Activated T-cell treated with anti-CD3 and anti-CD28 coated beads, Interleukin-2, amount 50 U/mL, for 1 hour (primary cell): ENCODE results near the gene SRC.

Source experiments
- DNase-seq: peaks from one replicate; pipeline ENCODE4 v3.0.0-alpha.2; 2020

The SRC gene

DNA sequence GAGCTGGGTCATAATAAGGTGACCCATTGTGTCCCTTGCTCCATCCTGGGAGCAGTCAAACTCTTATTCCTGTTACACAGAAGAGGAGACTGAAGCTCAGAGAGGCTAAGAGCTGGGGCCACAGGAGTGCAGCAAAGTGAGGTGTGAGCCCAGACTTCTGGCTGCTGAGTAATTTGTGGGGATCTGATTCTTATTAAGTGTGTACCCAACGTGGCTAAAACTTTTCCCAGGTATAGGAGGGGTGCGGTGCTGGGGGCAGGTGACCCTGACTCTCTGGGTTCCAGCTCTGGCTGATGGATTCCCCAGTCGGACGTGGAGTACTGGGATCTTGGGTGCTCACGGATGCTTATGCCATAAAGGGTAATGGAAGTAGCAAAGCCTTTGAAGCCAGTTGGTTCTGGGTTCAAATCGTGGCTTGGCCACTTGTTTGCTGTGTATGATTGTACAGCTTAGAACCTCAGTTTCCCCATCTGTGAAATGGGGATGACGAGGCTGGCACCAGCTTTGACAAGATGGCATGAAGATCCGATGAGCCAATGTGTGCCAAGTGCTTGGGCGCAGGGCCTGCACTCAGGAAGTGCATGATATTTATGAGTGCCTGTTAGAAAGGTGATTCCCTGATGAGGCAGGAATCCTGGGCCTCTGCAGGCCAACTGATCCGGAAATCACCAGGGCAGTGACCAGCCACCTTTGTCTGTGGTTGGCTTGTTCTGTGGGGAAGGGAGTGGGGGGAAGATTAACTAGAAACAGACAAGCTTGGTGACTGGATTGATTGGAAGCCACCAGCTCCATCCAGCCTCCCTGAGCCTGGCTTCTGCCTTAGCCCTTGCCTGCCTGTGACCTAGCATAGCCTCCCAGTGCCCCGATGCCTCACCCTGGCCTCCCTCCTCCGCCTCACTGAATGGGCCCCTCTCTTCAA, 6.0 kb downstream of the SRC start:
- DNase-seq: no peak

DNA sequence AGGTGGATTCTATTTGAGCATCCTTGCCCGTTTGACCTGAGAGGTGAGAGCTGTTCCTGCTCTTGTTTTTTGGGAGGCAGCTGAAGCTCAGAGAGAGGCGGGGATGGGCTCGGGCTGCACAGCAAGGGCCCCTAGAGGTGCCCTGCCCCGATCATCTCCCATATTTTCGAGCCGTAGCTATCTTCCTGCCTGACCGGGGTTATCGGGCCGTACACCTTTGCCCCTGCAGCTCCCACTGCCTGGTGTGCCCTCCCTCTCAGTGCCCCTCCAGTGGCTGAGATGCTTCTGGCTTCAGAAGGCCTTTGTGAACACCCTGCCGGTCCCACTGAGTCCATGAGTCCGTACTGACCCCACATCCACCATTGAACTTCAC, 6.7 kb downstream of the SRC start:
- DNase-seq: no peak

DNA sequence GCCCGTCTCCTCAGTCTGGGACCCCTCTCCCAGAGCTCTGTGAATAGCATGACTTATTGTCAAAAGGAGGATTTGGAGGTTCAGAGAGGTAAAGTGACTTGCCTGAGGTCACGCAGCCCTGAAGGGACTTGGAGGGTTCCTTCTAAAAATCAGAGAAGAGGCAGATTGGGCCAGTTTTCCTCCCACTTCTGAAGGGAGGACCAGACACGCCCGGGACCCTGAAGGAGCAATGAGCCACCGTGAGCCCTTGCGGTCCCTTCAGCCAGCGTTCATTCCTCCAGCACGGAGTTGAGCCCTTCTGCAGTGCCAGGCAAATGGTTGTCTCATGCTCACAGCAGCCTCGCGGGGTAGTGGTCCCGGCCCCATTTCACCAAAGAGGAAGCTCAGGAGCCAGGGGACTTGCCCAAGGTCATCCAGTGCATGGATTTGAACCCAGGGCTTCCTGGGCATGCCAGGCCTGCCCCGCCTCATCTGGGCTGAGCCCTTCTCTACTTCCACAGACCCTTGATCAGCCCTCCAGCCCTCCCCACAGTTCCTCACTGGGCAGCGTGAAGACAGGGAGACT, 7.4 kb downstream of the SRC start:
- DNase-seq: no peak

DNA sequence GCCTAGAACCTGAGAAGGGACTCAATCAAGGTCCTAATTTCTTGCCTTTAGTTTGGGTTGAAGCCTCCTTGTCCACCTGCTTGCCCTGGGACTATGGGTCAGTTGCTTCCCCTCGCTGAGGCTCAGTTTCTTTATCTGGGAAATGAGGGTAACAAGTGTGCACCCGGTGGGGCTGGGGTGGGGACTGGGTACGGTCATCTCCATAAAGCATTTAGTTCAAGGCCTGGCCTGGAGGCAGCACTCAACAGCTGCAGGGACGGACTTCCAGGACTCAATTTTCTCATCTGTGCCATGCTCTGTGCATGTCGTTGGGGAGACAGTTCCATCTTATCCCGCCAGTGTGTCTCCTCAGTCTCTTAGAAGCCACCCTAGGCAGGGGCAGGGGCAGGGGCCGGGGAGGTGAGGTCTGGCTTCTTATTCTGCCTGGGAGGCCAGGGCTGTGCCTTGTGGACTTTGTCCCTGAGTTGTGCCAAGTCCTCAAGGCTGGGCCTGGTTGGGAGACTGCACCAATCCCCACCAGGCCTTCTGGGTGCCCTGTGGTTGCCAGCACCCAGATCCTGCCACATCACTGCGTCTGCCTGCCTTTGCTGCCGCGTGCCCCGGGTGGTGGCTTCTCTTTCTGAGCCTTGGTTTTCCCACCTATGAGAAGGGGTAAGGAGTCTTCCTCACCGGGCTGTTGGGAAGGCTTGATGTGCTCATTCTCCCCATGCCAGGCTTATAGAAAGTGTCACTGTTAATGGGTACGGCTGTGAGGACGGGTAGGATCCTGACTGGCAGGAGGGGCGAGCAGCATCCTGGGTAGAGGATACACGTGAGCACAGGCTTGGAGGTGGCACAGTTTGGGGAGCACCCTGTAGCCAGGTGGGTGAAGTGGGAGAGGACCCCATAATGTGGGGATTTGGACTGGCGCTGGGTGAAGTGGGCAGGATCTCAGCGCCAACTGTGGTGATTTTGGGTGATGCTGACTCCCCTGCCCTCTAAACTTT, 8.6 kb downstream of the SRC start:
- DNase-seq: no peak

DNA sequence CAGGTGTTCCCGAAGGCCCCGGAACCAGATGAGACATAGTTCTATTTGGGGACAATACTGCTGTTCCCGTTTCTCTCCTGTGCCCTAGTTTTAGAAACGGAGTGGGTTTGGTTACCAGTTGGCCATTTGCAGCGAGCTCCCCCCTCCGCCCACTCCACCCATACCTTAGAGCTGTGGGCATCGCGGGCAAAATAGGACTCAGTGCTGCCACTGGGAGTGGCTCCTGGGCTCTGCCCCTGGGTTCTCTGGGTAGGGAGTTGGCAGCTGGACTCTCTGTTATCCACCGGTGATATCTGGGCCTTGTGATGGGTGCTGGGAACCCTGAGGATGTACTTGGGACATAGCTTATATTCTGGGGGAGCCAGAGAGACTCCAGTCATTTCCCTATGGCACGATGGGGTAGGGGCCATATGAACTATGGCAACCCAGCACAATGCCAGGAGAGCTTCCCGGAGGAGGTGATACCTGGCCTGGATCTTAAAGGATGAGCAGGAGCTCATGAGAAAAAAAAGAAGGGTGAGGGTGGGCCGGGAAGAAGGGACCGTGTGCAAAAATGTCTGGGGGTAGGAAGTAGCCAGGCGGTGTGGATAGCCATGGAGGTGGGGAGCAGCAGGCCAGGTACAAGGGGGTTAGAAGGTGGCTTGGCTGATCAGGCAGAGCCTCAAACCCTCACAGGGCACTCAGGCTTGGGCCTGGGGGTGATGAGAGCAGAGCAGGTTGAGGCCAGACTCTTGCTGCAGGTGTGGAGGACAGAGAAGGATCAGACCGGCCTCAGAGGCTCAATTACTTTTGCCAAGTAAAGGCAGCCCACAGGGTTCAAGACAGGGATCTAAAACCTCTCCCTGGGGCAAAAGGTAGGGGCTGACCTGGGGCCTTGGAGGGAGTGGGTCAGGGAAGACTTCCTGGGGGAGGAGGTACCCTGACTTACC, 9.6 kb downstream of the SRC start:
- DNase-seq: no peak

DNA sequence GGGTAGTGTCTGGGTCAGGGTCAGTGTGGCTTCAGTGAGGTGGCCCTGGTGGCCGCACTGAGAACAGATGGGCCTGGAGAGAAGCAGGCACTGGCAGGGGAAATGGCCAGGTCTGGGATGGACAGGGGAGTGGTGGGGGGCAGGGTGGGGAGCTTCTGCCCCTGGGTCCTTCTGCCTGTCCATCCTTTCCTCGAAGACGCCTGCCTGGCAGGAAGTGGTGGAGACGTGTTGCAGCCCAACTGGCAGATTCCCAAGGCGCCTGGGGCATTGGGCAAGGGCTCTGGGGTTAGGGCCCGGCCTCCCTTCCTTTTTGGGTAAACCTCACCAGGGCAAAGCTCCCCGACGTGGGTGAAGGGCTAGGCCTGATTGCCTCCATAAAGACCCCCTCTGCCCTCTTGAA, 10.4 kb downstream of the SRC start:
- no peak for DNase-seq

DNA sequence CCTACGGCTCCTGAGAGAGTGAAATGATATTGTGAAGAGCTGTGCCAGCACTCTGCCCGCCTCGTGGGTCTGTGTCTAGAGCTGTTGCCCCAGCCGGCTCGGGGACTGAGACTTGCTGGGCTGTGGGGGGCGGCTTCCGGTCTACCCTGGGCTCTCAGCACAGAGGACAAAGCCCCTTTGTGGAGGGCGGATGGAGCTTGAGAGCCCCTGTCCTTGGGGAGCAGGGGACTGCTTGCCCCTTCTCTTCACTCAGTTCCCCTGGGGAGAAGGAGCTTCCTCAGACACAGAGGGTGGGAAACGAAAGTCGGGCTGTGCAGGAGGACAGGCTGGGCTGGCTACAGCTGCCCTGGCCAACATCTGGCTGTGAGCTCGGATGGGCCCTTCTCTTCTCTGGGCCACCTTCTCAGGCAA, 11.0 kb downstream of the SRC start:
- no peak for DNase-seq

DNA sequence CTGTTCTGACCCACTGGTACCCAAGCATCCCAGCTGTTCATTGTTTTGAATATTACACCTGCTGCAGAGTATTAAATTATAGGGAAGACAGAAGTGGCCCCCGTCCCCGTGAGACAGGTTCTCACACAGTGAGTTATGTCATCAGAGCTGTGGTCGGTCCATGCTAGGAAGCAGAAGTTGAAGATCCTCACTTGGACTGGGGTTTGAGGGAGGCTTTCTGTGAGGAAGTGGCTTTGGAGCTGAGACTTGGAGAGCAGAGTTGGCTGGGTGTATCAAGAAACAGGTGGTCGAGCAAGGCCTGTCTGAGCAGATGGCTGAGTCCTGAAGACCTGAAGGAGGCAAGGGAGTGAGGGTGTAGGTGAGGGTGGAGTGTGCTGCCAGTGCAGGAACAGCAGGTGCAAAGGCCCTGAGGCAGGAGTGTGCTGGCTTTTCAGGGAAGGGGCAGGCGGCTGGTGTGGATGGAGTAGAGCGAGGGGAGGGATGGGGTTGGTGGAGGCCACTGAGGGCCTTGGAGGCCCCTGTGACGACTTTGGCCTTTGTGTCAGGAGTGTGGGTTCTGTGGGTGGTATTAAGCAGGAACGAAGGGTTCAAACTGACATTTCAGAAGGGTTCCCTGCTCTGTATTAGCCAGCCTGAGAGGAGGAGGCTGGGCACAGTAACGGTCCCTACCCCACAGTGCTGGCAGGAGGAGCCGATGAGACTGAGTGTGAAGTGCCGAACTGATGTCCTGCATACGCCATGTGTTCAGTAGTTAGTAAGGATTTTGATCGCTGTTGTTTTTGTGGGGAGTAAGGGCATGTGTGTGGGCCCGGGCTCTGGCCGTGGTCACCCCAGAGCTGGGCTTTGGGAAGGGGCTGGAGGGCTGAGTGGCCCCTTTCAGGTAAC, 11.8 kb downstream of the SRC start:
- no peak for DNase-seq

DNA sequence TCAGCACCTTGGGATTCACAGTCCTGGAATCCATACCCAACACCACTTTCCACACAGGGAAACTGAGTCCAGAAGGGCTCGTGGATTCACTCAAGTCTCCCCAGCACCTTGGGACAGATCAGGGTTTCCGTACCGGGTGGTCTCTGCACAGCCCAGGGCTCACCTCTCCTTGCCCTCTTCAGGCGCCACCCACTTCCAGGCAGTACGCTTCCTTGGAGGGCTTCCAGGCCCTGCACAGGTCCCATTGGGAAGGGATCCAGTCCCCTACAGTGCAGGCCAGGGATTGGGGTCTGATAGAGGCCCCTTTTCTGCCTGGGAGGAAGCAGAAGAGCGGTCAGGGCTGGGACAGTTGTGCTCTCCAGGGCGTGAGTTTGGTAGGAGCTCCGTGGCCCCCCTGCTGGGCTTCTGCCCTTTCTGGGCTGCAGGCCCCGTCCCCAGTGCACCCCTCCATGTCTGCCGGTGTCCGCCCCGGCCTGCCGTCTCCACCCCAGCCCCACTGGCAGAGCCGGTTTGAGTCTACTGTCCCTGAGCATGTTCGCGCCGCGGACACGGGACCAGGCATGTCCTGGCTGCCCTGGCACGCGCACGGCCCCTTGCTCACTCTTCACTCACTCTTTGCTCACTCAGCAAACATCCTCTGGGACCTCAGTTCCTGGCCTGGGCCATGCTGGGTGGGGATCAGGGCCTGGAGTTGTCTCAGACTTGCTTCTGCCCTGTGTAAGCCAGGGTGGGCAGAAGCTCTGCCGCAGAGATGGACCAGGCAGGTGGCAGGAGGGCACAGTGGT, 12.6 kb downstream of the SRC start:
- DNase-seq: no peak

DNA sequence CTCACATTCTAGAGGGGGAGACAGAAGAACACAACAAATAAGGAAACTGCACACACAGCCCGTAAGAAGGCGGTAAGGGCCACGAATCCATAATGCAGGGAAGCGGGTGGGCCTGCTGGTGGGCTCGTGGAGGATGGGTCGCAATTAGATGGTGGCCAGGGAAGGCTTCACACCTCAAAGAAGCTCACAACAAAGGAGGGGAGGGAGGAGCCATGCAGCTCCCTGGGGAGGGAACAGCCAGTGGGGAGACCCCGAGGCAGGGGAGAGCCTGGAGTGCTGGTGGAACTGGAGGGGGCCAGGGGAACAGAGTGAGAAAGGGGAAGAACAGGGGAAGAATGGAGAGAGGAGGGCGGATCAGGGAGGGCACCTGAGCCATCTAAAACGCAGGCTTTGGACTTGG, 13.4 kb downstream of the SRC start:
- no peak for DNase-seq

DNA sequence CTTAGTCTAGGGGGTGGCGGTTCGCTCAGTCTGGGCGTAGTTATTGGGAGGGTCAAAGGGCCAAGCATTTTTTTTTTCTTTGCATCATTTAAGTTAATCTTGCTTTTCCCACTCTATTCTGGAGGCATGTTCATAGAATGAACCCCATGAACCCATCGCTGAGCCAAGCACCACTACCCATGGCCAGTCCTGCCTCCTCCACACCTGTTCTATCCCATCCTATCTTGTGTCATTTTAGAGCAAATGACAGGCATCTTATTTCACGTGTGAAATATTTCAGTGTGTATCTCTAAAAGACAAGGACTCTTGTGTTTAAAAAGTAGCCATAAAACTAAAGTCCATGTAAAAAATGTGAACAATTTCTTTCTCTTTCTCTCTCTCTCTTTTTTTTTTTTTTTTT, 13.9 kb downstream of the SRC start:
- no peak for DNase-seq

DNA sequence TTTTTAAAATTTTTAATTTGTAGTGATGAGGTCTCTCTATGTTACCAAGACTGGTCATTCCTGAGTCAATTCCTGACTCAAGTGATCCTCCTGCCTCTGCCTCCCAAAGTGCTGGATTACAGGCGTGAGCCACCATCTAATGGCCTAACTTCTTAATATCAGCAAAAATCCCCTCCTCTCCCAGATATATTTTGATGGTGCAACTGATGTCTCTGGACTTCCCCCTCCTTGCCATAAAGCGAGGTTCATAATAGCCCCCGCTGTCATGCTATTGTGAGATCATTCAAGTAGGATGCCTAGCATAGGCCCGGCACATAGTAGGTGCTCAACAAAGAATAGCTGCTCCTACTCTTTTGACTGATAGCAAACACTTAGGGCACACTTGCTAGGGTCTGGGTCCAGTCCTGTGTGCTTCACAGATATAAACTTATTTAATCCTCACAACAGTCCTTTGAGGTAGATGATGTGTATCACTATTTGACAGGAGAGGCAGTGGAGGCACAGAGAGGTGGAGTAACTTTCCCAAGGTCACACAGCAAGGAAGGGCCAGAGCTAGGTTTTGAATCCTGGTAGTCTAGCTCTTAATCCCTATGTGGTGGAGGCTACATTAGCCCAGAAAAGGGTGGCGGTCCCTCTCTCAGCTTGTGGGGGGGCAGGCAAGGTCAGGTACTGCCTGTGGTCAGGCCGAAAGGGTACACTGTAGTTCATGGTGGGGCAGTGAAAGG, 14.6 kb downstream of the SRC start:
- DNase-seq: no peak

DNA sequence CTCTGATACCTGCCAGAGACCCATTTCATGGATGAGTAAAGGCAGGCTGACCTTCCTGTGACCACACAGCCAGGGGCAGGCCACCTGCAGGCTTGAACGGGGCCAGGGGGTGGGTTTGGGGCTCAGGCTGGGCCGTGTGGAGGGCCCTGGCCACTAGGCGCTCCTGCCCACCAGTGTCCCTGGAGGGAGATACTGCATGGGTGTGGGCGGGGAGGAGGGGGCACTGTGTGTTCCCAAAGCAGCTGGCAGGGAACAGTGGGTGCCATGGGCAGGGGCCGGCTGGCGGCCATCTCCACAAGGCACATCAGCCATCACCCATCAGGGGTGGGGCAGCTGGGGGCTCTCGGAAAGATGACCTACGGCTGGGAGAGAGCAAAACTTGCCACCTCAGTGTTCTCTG, 15.4 kb downstream of the SRC start:
- DNase-seq: no peak

DNA sequence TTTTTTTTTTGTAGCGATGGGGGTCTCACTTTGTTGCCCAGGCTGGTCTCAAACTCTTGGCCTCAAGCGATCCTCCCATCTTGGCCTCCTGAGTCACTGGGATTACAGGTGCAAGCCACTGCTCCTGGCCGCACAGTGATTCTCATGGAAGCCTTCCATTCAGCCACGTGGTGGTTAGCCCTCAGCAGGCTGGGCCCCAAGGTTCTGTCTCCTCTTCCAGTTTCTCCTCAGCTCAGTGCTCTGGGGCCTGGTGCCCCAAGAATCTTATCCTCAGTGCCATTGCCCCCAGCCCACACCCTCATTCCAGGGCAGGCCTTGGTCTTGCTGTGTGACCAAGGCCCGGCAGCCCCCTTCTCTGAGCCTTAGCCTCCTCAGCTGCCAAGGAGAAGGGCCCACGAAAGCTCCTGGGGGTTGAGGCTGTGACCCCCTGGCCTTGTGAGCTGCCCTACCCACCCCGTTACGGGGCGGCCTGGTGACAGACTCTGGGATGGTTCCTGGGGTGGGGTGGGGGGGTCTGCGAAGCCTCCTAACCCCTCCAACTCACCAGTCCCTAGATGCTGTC, 16.4 kb downstream of the SRC start:
- no peak for DNase-seq

DNA sequence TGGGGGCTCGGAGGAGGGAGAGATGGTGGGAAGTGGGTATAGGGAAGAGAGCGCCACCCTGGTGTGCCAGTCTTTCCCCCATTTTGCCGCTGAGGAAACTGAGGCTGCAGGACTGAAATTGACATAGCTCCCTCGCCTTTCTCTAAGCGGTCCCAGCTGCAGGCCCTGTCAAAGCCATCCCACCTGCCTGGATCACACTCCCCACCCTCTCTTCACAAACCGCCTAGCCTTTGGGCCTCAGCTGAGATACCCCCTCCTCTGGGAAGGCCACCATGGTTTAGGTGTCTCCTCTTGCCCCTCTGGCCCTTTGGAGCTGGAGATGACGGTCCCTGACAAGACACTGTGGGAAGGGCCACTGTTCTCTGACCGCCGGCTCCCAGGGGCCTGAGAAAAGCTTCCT, 16.9 kb downstream of the SRC start:
- DNase-seq: no peak

DNA sequence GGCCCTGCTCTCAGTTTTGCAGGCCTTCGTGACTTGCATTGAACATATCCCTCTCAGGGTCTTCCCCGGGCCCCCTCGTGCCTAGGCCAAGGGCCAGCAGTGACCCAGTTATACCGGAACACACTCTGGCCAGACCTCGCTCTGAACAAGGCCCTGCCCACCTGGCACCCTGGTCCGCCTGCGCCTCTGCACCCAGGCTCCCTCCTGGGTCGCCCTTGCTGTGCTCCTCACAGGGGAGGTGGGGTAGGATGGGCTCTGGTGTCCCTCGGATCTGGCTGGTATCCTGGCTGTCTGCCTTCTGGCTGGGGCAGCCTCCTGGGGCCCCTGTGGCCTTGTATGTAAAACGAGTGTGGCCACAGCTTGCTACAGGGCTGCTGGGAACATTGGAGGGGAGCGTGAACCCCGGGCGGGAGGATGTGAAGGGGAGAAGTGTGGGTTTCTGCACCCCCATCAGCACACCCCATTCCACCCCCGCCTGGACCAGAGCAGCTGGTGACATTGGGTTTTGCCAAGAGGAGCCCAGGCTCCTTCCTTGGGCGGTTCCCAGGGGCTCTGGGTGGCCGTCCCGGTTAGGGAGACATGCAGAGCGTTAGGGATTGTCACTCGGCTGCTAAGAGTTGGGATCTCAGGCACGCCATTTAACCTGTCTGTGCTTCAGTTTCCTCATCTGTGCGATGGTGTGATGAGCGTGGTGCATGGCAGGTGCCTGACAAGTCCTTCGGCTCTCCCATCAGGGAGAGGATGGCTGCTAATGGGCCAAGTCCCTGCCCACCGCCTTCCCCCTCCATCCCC, 17.5 kb downstream of the SRC start:
- DNase-seq: no peak

DNA sequence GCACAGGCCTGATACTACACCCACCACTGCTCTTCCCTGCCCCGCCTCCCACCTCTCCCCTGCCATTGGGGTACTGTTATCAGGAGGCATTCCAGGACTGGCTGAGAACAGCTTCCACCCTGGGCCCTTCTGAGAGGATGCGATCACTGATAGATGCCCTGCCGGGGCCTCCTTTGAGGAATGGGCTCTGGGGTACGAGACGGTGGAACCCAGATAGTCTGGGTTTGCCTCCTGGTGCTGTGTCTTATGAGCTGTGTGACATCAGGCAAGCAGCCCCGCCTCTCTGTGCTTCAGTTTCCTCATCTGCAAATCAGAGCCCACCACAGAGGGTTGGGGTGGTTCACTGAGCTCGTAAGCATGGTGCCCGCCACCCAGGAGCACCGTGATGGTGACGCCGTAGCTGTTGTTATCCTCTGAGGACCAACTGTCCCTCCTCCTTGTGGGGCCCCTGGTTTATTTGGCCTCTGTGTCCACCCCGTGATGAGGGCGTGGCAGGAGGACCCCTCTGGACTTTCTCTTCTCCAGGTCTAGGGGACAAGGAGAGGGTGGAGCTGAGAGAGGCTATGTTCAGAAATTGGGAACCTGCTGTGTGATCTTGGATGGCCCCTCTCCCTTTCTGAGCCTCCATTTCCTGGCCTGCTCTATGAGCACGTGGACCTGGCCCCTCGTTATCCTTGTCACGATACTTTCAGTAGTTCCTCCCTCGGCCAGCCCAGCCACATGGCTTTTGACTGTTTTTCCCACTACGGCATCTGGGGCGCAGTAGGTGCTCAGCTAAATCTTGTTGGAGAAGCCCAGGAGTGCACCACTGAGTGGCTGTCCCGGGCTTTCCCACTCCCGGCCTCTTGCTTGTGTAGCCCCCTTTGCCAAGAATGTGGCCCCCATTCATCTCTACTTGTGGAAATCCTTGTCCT, 18.3 kb downstream of the SRC start:
- no peak for DNase-seq

DNA sequence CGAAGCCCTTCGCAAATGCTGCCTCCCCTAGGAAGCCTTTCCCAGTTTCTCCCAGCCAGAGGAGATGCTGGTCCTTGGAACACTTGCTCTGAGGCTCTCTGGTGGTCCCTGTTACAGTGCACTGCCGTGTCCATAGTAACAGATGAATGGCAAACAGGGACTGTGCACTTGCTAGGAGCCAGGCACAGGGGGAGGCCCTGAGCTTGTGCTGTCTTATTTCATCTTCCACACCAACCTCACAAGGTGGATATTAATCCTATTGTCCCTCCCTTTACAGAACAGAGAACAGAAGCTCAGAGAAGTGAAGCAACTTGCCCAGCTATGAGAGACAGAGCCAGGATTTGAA, 19.0 kb downstream of the SRC start:
- DNase-seq: no peak
